Upper lobe of right lung (tissue), 1 donor: ENCODE measurements around the gene KRTAP12-2. TPM values are rescaled to one million over a fixed set of nuclear protein-coding genes. Genes with fewer than 3 reads are reported as not detected.
"Not testable (repeated sequence)": the region's sequence is repeated elsewhere in the genome, so short reads cannot be mapped to it uniquely, and the experiment has no call there.

Experiments used
- ATAC-seq: fragments of 200-7000 bp; cut with Tn5 transposase; one replicate; pipeline ENCODE4 v1.9.1; 2020; ENCODE audit warnings: mild to moderate bottlenecking, moderate library complexity
- DNase-seq: peaks from one replicate; pipeline ENCODE4 v3.0.0-alpha.2; 2020
- H3K27ac ChIP-seq: fragments of 200-600 bp; one replicate; pipeline ENCODE4 v1.8.0; 2022
- H3K27me3 ChIP-seq: fragments of 200-600 bp; one replicate; pipeline ENCODE4 v1.8.0; 2022; ENCODE audit warnings: mild to moderate bottlenecking
- H3K36me3 ChIP-seq: fragments of 200-600 bp; one replicate; pipeline ENCODE4 v1.8.0; 2022
- H3K4me1 ChIP-seq: fragments of 200-600 bp; one replicate; pipeline ENCODE4 v1.8.0; 2022
- H3K4me3 ChIP-seq: fragments of 200-600 bp; one replicate; pipeline ENCODE4 v1.8.0; 2022; ENCODE audit warnings: mild to moderate bottlenecking
- H3K9me3 ChIP-seq: fragments of 200-600 bp; one replicate; pipeline ENCODE4 v1.8.0; 2022
- intact Hi-C: fragments of 100-400 bp; cut with DNase I; formaldehyde crosslinking; loops from one replicate; pipeline ENCODE4 v1.11.0; 2022
- total RNA-seq: library from RNA; stranded (reverse); fragmentation: NEBNext Ultra II Directional; extraction: Animal tissue kit (Norgen Biotek cat#: 25700); gene quantifications from one replicate; pipeline ENCODE4 v1.2.1, GENCODE V29; 2021
- TF ChIP-seq, protein P1 (sequence below): fragments of 200-600 bp; IDR thresholded peaks from one replicate; pipeline ENCODE4 v1.8.0; 2022; ENCODE audit warnings: antibody characterized with exemption
- donor health status: DM: no; HTN: yes; CAD: no; lungs with severe emphysema.

Gene KRTAP12-2
- total RNA-seq, 1 donor from 2014 or later, result not detected

DNA sequence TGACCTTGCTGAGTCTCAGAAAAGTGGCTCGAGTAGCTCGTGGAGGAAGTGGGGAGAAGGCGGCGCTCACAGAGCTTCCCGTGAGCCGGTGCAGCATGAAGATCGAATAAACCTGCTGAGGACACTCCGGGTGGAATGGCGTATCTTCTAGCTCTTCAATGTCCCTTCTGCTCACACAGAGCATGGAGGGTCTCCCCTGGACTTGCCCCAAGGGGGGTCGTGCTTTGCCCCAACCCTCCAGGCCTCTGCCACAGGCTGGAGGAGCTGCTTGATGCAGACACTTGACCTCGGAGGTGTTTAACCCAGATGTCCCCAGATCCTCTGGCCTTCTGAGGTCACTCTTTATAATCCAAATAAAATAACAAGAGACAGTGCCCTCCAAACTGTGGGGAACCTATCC is 28.0 kb upstream of the KRTAP12-2 start:
- Histone ChIP-seq H3K4me1 (no peaks in the 10 kb centered on the region), H3K27ac (no peak overlapping the region), H3K36me3 (no peaks in the 10 kb centered on the region), H3K4me3 (no peak overlapping the region), H3K27me3 (peaks cover 19% of the 10 kb centered on the region), H3K9me3 (peaks cover 9% of the 10 kb centered on the region)
- ATAC-seq (no peak), DNase-seq (peak; percentile 48)
- intact Hi-C loops, result no loop called here
- TF ChIP-seq, protein P1, sequence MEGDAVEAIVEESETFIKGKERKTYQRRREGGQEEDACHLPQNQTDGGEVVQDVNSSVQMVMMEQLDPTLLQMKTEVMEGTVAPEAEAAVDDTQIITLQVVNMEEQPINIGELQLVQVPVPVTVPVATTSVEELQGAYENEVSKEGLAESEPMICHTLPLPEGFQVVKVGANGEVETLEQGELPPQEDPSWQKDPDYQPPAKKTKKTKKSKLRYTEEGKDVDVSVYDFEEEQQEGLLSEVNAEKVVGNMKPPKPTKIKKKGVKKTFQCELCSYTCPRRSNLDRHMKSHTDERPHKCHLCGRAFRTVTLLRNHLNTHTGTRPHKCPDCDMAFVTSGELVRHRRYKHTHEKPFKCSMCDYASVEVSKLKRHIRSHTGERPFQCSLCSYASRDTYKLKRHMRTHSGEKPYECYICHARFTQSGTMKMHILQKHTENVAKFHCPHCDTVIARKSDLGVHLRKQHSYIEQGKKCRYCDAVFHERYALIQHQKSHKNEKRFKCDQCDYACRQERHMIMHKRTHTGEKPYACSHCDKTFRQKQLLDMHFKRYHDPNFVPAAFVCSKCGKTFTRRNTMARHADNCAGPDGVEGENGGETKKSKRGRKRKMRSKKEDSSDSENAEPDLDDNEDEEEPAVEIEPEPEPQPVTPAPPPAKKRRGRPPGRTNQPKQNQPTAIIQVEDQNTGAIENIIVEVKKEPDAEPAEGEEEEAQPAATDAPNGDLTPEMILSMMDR, result no peak

DNA sequence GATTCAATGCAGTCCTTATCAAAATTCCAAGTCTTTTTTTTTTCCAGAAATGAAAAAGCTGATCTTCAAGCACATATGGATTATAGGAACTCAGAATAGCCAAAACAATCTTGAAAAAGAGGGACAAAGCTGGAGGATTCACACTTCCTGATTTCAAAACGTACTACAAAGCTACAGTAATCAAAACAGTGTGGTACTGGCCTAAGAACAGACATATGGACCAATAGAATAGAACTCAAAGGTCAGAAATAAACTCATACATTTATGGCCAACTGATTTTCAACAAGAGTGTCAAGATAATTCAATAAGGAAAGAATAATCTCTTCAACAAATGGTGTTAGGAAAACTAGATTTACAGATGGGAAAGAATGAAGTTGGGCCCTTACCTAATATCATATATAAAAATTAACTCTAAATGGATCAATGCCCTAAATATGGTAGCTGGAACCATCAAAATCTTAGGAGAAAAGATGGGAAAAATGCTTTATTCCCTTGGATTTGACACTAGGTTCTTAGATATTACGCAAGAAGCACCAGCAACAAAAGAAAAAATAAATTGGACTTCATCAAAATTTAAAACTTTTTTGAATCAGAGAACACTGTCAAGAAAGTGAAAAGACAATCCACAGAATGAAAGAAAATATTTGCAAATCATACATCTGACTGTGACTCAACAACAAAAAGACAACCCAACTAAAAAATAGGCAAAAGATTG is 26.2 kb upstream of the KRTAP12-2 start:
- no peaks in the 10 kb centered on the region for H3K36me3 ChIP-seq
- no peaks in the 10 kb centered on the region for H3K4me1 ChIP-seq
- TF ChIP-seq, protein P1, result no peak
- H3K27ac ChIP-seq, result no peak overlapping the region
- H3K4me3 ChIP-seq, result no peak overlapping the region
- intact Hi-C loops, result no loop called here
- ATAC-seq, result no peak
- DNase-seq, result no peak
- peaks cover 2% of the 10 kb centered on the region for H3K27me3 ChIP-seq
- H3K9me3 ChIP-seq, result peaks cover 9% of the 10 kb centered on the region

DNA sequence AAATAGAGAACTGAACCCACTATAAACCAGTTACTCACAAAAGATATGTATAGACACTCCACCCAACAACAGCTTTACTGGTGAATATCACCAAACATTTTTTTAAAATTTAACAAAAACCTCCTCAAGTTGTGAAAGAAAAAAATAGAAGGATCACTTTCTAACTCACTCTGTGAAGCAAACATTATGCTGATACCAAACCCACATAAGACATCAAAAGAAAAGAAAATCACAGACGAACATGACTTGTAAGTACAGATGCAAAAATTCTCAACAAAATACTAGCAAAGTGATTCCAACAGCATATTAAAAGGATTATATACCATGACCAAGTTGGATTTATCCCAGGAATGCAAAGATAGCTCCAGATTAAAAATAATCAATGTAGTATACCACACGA is 25.0 kb upstream of the KRTAP12-2 start:
- ATAC-seq (no peak), DNase-seq (no peak)
- no peaks in the 10 kb centered on the region for H3K4me1 ChIP-seq
- H3K27me3 ChIP-seq, result no peaks in the 10 kb centered on the region
- no peak overlapping the region for H3K27ac ChIP-seq
- peaks cover 9% of the 10 kb centered on the region for H3K9me3 ChIP-seq
- intact Hi-C loops, result no loop called here
- no peaks in the 10 kb centered on the region for H3K36me3 ChIP-seq
- TF ChIP-seq, protein P1, result no peak
- no peak overlapping the region for H3K4me3 ChIP-seq

DNA sequence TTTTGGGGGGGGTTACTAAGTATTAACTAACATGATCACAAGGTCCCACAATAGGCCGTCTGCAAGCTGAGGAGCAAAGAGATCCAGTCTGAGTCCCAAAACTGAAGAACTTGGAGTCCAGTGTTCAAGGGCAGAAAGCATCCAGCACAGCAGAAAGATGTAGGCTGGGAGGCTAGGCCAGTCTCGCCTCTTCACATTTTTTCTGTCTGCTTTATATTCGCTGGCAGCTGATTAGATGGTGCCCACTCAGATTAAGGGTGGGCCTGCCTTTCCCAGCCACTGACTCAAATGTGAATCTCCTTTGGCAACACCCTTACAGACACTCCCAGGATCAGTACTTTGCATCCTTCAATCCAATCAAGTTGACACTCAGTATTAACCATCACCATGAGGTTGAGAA is 23.0 kb upstream of the KRTAP12-2 start:
- H3K36me3 ChIP-seq, H3K27ac ChIP-seq, ATAC-seq, intact Hi-C loops, DNase-seq, H3K4me3 ChIP-seq, H3K27me3 ChIP-seq, H3K9me3 ChIP-seq, H3K4me1 ChIP-seq: not testable (repeated sequence)

DNA sequence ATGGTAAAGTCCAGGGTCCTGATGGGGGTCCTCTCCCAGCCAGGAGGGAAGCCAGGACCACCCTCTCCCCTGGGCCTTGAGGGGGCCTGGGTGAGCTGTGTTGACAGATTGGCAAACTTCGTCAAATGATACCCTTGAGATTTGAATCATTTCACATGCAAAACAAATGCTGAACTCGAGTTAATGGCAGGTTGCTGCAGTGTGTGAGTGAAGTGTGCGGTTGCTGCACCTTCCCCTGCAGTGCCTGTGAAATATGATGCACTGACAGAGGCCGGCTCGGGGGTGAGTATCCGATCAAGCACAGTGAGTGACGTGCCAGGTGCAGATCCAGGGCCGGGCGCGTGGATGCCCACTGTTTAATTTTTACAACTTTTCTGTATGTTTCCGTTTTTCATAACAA is 20.9 kb upstream of the KRTAP12-2 start:
- Histone ChIP-seq H3K9me3 (peaks cover 6% of the 10 kb centered on the region), H3K27ac (no peak overlapping the region), H3K36me3 (no peaks in the 10 kb centered on the region), H3K4me1 (no peaks in the 10 kb centered on the region), H3K27me3 (no peaks in the 10 kb centered on the region), H3K4me3 (no peak overlapping the region)
- intact Hi-C loops, result no loop called here
- TF ChIP-seq, protein P1, result no peak
- ATAC-seq, result no peak
- no peak for DNase-seq

DNA sequence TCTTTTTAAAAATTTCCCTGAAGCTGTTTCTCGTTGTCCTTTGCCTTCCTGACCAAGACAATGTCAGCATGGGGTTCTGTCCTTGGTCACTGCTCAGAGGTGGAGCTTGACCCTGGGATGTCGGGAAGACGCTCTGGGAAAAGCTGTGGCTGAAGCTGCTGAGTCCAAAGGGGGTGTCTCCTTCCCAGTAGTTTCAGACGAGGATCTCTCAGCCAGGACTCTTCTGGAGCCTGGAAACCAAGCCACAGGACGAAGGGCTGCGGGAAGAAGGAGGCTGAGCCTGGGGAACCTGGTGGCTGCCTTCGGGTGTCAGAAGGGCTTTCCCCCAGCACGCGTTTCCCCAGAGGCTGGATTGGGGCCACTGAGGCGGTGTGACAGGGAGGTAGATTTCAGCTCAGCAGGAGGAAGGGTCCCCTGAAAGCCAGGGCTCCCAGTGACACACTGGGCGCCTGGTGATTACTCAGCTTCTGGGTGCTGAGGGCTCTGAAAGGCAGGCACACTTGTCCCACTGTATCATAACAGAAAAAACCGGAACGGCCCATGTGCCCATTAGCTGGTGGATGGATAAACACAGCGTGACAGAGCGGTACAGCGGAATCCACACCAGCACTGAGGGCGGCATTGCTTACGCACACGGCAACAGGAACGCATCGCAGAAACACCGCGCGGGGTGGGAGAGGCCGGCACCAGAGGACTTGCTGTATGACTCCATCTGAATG is 20.3 kb upstream of the KRTAP12-2 start:
- H3K27me3 ChIP-seq, result no peaks in the 10 kb centered on the region
- H3K4me1 ChIP-seq, result no peaks in the 10 kb centered on the region
- ATAC-seq (no peak), DNase-seq (peak; percentile 52)
- no peak overlapping the region for H3K27ac ChIP-seq
- TF ChIP-seq, protein P1, result no peak
- intact Hi-C loops, result no loop called here
- H3K36me3 ChIP-seq, result no peaks in the 10 kb centered on the region
- H3K9me3 ChIP-seq, result no peaks in the 10 kb centered on the region
- no peak overlapping the region for H3K4me3 ChIP-seq
